Kidney epithelial cell (primary cell): ENCODE results near the gene PITX3. TPM values are rescaled to one million over a fixed set of nuclear protein-coding genes. Genes with fewer than 3 reads are reported as not detected.

Source experiments
- DNase-seq: peaks from one replicate; pipeline ENCODE4 v3.0.0-alpha.2; 2010; ENCODE audit warnings: low read depth
- H3K27me3 ChIP-seq: 2 replicates; pipeline ENCODE4 v1.6.0; 2011; ENCODE audit warnings: low read length; ENCODE audit not compliant: control insufficient read depth, insufficient read depth
- H3K36me3 ChIP-seq: 2 replicates; pipeline ENCODE4 v1.5.1; 2011; ENCODE audit warnings: low read length; ENCODE audit not compliant: control insufficient read depth, insufficient read depth
- H3K4me3 ChIP-seq: 2 replicates; pipeline ENCODE4 v1.5.1; 2011; ENCODE audit warnings: low read depth, mild to moderate bottlenecking, control low read depth, low read length
- CTCF ChIP-seq: IDR thresholded peaks from 2 replicates; pipeline ENCODE4 v1.5.1; 2011; ENCODE audit warnings: mild to moderate bottlenecking, moderate library complexity, low read length, control low read depth, inconsistent platforms; ENCODE audit not compliant: insufficient read depth, poor library complexity, severe bottlenecking
- total RNA-seq: library from RNA; depleted of rRNA; stranded (reverse); fragments of >200 nt; gene quantifications from 2 replicates; pipeline ENCODE4 v1.2.3, GENCODE V29; 2015

PITX3 gene
- 0.14 and 0.21 TPM in 2 replicates for total RNA-seq

GRCh38 chr10:102241444-102242117 is at the start of gene PITX3:
PITX3 (minus strand) TSS chr10:102241512; CDS start chr10:102232080, 9,432 bp downstream.
- Histone ChIP-seq H3K4me3 (peak within 1 kb of the TSS; percentile 44), H3K36me3 (no peaks in the 10 kb centered on the region), H3K27me3 (peaks cover 9% of the 10 kb centered on the region)
- TF ChIP-seq CTCF, result no peak
- DNase-seq, result peak; percentile 58

GRCh38 chr10:102289840-102290239 is 48.5 kb upstream of the PITX3 start:
- Histone ChIP-seq H3K36me3 (no peaks in the 10 kb centered on the region), H3K27me3 (no peaks in the 10 kb centered on the region), H3K4me3 (no peak overlapping the region)
- no peak for TF ChIP-seq CTCF
- DNase-seq, result no peak

- Histone ChIP-seq H3K36me3 (no peaks in the 10 kb centered on the region), H3K27me3 (no peaks in the 10 kb centered on the region), H3K4me3 (no peak overlapping the region)
- no peak for TF ChIP-seq CTCF
- DNase-seq, result no peak
These were observed 48.0 kb upstream of the PITX3 start for GRCh38 chr10:102289356-102289755.

GRCh38 chr10:102287991-102288390 is 46.7 kb upstream of the PITX3 start:
- no peak for DNase-seq
- Histone ChIP-seq H3K36me3 (no peaks in the 10 kb centered on the region), H3K4me3 (no peak overlapping the region), H3K27me3 (no peaks in the 10 kb centered on the region)
- TF ChIP-seq CTCF, result no peak

GRCh38 chr10:102287538-102287937 is 46.2 kb upstream of the PITX3 start:
- Histone ChIP-seq H3K27me3 (no peaks in the 10 kb centered on the region), H3K4me3 (no peak overlapping the region), H3K36me3 (no peaks in the 10 kb centered on the region)
- DNase-seq, result no peak
- no peak for TF ChIP-seq CTCF

GRCh38 chr10:102286216-102286615 is 44.9 kb upstream of the PITX3 start:
- no peaks in the 10 kb centered on the region for H3K36me3 ChIP-seq
- no peak for TF ChIP-seq CTCF
- H3K27me3 ChIP-seq, result no peaks in the 10 kb centered on the region
- H3K4me3 ChIP-seq, result no peak overlapping the region
- no peak for DNase-seq
